Motor neuron (in vitro differentiated cells): ENCODE measurements around the gene PDE9A. TPM values are rescaled to one million over a fixed set of nuclear protein-coding genes. Genes with fewer than 3 reads are reported as not detected.

Experiments used
- ATAC-seq, 8 experiments: fragments of 200-7000 bp; cut with Tn5 transposase; replicated peaks in 6 of 8; 2 replicates each; pipeline ENCODE4 v1.8.0; 2021; ENCODE audit warnings: mild to moderate bottlenecking in 8 of 8, moderate library complexity in 8 of 8
- H3K27ac ChIP-seq, 2 donors: fragments of 250-450 bp; sonication (Bioruptor Pico); 2 replicates each; pipeline ENCODE4 v1.9.0; 2021; ENCODE audit warnings: antibody characterized with exemption in 2 of 2, mild to moderate bottlenecking in 2 of 2, moderate library complexity in 1 of 2
- H3K4me1 ChIP-seq, 2 donors: fragments of 250-450 bp; sonication (Bioruptor Pico); replicated peaks in 1 of 2; 2 replicates each; pipeline ENCODE4 v1.6.1; 2021; ENCODE audit warnings: antibody characterized with exemption in 2 of 2, mild to moderate bottlenecking in 2 of 2, moderate library complexity in 1 of 2
- H3K4me3 ChIP-seq, 5 donors: fragments of 250-450 bp; sonication (Bioruptor Pico); 2 replicates each; pipeline ENCODE4 v1.9.0; 2021; ENCODE audit warnings: antibody characterized with exemption in 5 of 5, mild to moderate bottlenecking in 5 of 5, moderate library complexity in 4 of 5
- WGBS, 10 experiments: fragments of 450-650 bp; shearing (Covaris generic); methylation state at CpG; one replicate each; pipeline ENCODE4 v1.0.0; 2022; 5-methylcytosine and 5-hydroxymethylcytosine counted together
- in situ Hi-C, 9 experiments: fragments of 400-800 bp; cut with MboI; loops; one replicate each; pipeline ENCODE4 v1.15.0; 2021; ENCODE audit warnings: low sequenced_read_pairs in 9 of 9, low pct_unique_long_range_greater_than_20kb in 2 of 9; ENCODE audit not compliant: unreplicated experiment in 9 of 9
- total RNA-seq, 8 experiments: library from RNA; unstranded; fragments of 300-600 nt; gene quantifications; 2 replicates each; pipeline versions ENCODE4 v1.2.3 to v1.2.4, GENCODE V29; 2022

PDE9A gene
- total RNA-seq, 8 experiments from 2014 or later: 0.31 to 21.2 (median 15.6) TPM; not detected in 2

GRCh38 chr21:42820616-42821465, 167.4 kb downstream of the PDE9A start:
- Histone ChIP-seq H3K4me3 (no peak overlapping the region), H3K4me1 (peaks cover 0 to 2% of the 10 kb centered on the region in 2 donors), H3K27ac (no peak overlapping the region)
- ATAC-seq: no peak
- 20 to 93% (median 83%) methylated on average over 1 to 4 of the region's 8 CpGs; no CpG with 5 or more reads in 3 of the 10 experiments for WGBS, 10 experiments
- in situ Hi-C loops: loop anchor here in 2 of 9 experiments (25.0 kb wide), 2 partner anchors 209 to 234 kb away; no protein-coding TSS in a partner anchor

Other genes starting within 250 kb of the PDE9A start
- under 1 TPM in 3 of 8 experiments, not detected in 5; 0.25 to 0.66 (median 0.28) TPM for gene UBASH3A, start 249.7 kb upstream of the PDE9A start, total RNA-seq
- 10 to 100 TPM in 1 of 8 experiments, 1 to 10 TPM in 4, under 1 TPM in 1, not detected in 2; 0.28 to 39.3 (median 1.5) TPM for gene RSPH1, start 157.4 kb upstream of the PDE9A start, total RNA-seq
- gene SLC37A1, start 139.8 kb upstream of the PDE9A start, total RNA-seq: 10 to 100 TPM in 5 of 8 experiments, 1 to 10 TPM in 2, under 1 TPM in 1; 0.71 to 49.0 (median 14.1) TPM
- 10 to 100 TPM in 4 of 8 experiments, 1 to 10 TPM in 4; 5.6 to 28.9 (median 10.0) TPM for gene WDR4, start 225.9 kb downstream of the PDE9A start, total RNA-seq
- 10 to 100 TPM; 24.5 to 75.1 (median 34.8) TPM for gene NDUFV3, start 239.7 kb downstream of the PDE9A start, total RNA-seq